K562 (cell line): ENCODE measurements around the gene GIMAP8. TPM values are rescaled to one million over a fixed set of nuclear protein-coding genes. Genes with fewer than 3 reads are reported as not detected.

Experiments used
- CBX8 ChIP-seq: fragments of 200-600 bp; sonication (generic); IDR thresholded peaks from 2 replicates; pipeline ENCODE4 v1.6.1; 2012; ENCODE audit warnings: borderline replicate concordance, mixed run types, low read depth, mild to moderate bottlenecking, moderate library complexity, mixed read lengths, low read length, control low read depth, inconsistent platforms; ENCODE audit not compliant: poor library complexity, severe bottlenecking; ENCODE audit errors: extremely low read depth
- CEBPB ChIP-seq: fragments of 450-650 bp; IDR thresholded peaks from 2 replicates; pipeline ENCODE4 v1.6.1; 2016; ENCODE audit warnings: missing genetic modification characterization, missing compliant biosample characterization
- MCM2 ChIP-seq: fragments of 450-650 bp; IDR thresholded peaks from 2 replicates; pipeline ENCODE4 v1.6.1; 2017; ENCODE audit warnings: low read depth, mild to moderate bottlenecking
- NR2F6 ChIP-seq: fragments of 450-650 bp; formaldehyde crosslinking; IDR thresholded peaks from 2 replicates; pipeline ENCODE4 v1.4.0; 2020; ENCODE audit warnings: mild to moderate bottlenecking
- RBM34 ChIP-seq: fragments of 200-400 bp; formaldehyde crosslinking; IDR thresholded peaks from 2 replicates; pipeline ENCODE4 v1.6.1; 2018; ENCODE audit warnings: low read length, borderline replicate concordance; ENCODE audit not compliant: insufficient read depth
- SPI1 ChIP-seq: IDR thresholded peaks from 2 replicates; pipeline ENCODE4 v1.6.1; 2011; ENCODE audit warnings: low read depth, low read length, control low read depth, borderline replicate concordance
- STAT5B ChIP-seq: fragments of 250-450 bp; sonication (Bioruptor Pico); IDR thresholded peaks from 2 replicates; pipeline ENCODE4 v1.8.0; 2021; ENCODE audit warnings: mild to moderate bottlenecking, inconsistent platforms
- ZFP1 ChIP-seq: fragments of 450-650 bp; formaldehyde crosslinking; IDR thresholded peaks from 2 replicates; pipeline ENCODE4 v1.4.0; 2020; ENCODE audit warnings: mild to moderate bottlenecking, mixed read lengths
- ZNF354B ChIP-seq: fragments of 250-450 bp; sonication (Bioruptor Pico); IDR thresholded peaks from 2 replicates; pipeline ENCODE4 v1.4.0; 2020
- ZNF436 ChIP-seq: fragments of 250-450, 450-650 bp; sonication (Bioruptor Pico); formaldehyde crosslinking; IDR thresholded peaks from 2 replicates; pipeline ENCODE4 v1.7.0; 2020; ENCODE audit warnings: mild to moderate bottlenecking
- polyA plus RNA-seq, 8 experiments: library from polyadenylated mRNA; depleted of rRNA in 4 of 8; stranded (reverse) in 5 of 8; unstranded in 3 of 8; fragments of >200 nt; fragmentation: Nextera tagmentation in 2 of 8; fragmentation: Illumina TruSeq in 1 of 8; extraction: Ambion mirVana in 2 of 8; extraction: Trizol in 1 of 8; gene quantifications; 2 replicates each; pipeline versions ENCODE4 v1.2.1 to v1.2.3, GENCODE V29; 2011 to 2014; ENCODE audit warnings: inconsistent platforms in 1 of 8, missing spikeins in 1 of 8
- total RNA-seq, 7 experiments: library from RNA; depleted of rRNA in 6 of 7; stranded (reverse); fragments of >200 nt in 6 of 7; fragmentation: Illumina TruSeq in 2 of 7; extraction: Trizol in 2 of 7; gene quantifications; 2 replicates each; pipeline versions ENCODE4 v1.2.1 to v1.2.3, GENCODE V29; 2011 to 2021; ENCODE audit warnings: low replicate concordance in 1 of 7
- TF ChIP-seq, protein P1 (sequence below): sonication (generic); formaldehyde crosslinking; IDR thresholded peaks from 2 replicates; pipeline ENCODE4 v1.8.0; 2023; ENCODE audit warnings: missing genetic modification reagents, mild to moderate bottlenecking, borderline replicate concordance
- TF ChIP-seq, protein P2 (sequence below): fragments of 150-350 bp; conservative IDR thresholded peaks from 2 replicates; pipeline ENCODE4 v1.6.1; 2014; ENCODE audit warnings: low read length
- TF ChIP-seq, protein P3 (sequence below): fragments of 450-650 bp; conservative IDR thresholded peaks from 2 replicates; pipeline ENCODE4 v1.6.1; 2016; ENCODE audit warnings: missing genetic modification characterization, low read depth, mild to moderate bottlenecking, missing compliant biosample characterization, moderate library complexity
- TF ChIP-seq, protein P4 (sequence below): fragments of 250-450 bp; sonication (Bioruptor Pico); IDR thresholded peaks from 2 replicates; pipeline ENCODE4 v1.9.0; 2021; ENCODE audit warnings: mild to moderate bottlenecking

Gene GIMAP8
- total and polyA plus RNA-seq, 9 of the 15 experiments (the other 6 are each of a cell fraction or from before 2014, with no cell fraction given), result not detected

DNA sequence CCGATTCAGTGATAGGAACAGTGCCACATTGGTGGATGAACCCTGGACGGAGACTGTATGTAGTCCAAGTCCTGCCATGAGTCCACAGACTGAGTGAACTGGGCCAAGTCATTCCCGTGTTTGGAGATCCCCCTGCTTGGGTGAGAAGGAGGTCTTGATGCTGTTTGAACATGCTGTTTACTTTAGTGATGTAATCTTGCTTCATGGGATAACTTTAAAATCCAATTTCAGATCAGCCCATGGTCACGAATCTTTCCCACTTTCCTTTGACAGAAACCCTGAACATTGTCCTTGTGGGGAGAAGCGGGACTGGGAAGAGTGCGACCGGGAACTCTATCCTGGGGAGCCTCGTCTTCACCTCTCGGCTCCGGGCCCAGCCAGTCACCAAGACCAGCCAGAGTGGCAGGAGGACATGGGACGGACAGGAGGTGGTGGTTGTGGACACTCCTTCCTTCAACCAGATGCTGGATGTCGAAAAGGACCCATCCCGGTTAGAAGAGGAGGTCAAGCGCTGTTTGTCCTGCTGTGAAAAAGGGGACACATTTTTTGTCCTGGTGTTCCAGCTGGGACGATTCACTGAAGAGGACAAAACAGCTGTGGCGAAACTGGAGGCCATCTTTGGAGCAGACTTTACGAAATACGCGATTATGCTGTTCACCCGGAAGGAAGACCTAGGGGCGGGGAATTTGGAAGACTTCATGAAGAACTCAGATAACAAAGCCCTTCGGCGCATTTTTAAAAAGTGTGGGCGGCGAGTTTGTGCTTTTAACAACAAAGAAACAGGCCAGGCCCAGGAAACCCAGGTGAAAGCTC lies 26.6 kb downstream of the GIMAP8 start (continued):
- TF ChIP-seq STAT5B (no peak), NR2F6 (no peak), ZNF354B (no peak), CEBPB (tag) (peak; percentile 62), ZNF436 (CRISPR knock-in tag) (no peak), SPI1 (no peak), ZFP1 (CRISPR knock-in tag) (no peak), RBM34 (no peak), CBX8 (no peak), MCM2 (no peak)
- TF ChIP-seq, protein P1, sequence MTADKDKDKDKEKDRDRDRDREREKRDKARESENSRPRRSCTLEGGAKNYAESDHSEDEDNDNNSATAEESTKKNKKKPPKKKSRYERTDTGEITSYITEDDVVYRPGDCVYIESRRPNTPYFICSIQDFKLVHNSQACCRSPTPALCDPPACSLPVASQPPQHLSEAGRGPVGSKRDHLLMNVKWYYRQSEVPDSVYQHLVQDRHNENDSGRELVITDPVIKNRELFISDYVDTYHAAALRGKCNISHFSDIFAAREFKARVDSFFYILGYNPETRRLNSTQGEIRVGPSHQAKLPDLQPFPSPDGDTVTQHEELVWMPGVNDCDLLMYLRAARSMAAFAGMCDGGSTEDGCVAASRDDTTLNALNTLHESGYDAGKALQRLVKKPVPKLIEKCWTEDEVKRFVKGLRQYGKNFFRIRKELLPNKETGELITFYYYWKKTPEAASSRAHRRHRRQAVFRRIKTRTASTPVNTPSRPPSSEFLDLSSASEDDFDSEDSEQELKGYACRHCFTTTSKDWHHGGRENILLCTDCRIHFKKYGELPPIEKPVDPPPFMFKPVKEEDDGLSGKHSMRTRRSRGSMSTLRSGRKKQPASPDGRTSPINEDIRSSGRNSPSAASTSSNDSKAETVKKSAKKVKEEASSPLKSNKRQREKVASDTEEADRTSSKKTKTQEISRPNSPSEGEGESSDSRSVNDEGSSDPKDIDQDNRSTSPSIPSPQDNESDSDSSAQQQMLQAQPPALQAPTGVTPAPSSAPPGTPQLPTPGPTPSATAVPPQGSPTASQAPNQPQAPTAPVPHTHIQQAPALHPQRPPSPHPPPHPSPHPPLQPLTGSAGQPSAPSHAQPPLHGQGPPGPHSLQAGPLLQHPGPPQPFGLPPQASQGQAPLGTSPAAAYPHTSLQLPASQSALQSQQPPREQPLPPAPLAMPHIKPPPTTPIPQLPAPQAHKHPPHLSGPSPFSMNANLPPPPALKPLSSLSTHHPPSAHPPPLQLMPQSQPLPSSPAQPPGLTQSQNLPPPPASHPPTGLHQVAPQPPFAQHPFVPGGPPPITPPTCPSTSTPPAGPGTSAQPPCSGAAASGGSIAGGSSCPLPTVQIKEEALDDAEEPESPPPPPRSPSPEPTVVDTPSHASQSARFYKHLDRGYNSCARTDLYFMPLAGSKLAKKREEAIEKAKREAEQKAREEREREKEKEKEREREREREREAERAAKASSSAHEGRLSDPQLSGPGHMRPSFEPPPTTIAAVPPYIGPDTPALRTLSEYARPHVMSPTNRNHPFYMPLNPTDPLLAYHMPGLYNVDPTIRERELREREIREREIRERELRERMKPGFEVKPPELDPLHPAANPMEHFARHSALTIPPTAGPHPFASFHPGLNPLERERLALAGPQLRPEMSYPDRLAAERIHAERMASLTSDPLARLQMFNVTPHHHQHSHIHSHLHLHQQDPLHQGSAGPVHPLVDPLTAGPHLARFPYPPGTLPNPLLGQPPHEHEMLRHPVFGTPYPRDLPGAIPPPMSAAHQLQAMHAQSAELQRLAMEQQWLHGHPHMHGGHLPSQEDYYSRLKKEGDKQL, result no peak
- TF ChIP-seq, protein P2, sequence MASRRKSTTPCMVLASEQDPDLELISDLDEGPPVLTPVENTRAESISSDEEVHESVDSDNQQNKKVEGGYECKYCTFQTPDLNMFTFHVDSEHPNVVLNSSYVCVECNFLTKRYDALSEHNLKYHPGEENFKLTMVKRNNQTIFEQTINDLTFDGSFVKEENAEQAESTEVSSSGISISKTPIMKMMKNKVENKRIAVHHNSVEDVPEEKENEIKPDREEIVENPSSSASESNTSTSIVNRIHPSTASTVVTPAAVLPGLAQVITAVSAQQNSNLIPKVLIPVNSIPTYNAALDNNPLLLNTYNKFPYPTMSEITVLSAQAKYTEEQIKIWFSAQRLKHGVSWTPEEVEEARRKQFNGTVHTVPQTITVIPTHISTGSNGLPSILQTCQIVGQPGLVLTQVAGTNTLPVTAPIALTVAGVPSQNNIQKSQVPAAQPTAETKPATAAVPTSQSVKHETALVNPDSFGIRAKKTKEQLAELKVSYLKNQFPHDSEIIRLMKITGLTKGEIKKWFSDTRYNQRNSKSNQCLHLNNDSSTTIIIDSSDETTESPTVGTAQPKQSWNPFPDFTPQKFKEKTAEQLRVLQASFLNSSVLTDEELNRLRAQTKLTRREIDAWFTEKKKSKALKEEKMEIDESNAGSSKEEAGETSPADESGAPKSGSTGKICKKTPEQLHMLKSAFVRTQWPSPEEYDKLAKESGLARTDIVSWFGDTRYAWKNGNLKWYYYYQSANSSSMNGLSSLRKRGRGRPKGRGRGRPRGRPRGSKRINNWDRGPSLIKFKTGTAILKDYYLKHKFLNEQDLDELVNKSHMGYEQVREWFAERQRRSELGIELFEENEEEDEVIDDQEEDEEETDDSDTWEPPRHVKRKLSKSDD, result no peak
- TF ChIP-seq, protein P3, sequence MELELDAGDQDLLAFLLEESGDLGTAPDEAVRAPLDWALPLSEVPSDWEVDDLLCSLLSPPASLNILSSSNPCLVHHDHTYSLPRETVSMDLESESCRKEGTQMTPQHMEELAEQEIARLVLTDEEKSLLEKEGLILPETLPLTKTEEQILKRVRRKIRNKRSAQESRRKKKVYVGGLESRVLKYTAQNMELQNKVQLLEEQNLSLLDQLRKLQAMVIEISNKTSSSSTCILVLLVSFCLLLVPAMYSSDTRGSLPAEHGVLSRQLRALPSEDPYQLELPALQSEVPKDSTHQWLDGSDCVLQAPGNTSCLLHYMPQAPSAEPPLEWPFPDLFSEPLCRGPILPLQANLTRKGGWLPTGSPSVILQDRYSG (tag), result no peak
- TF ChIP-seq, protein P4, sequence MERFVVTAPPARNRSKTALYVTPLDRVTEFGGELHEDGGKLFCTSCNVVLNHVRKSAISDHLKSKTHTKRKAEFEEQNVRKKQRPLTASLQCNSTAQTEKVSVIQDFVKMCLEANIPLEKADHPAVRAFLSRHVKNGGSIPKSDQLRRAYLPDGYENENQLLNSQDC (CRISPR knock-in tag), result no peak
